Measurements from ENCODE around the gene CNDP1.

Gene CNDP1

GRCh38 chr18:74622072-74622471, 87.8 kb downstream of the CNDP1 start:
- TF ChIP-seq GATA2 (IDR thresholded peaks at IDR 0.05; ENCODE audit: low read depth, low read length): no peak
- no peak for TF ChIP-seq GATA3 (IDR thresholded peaks at IDR 0.05; ENCODE audit: low read depth, low read length)

DNA sequence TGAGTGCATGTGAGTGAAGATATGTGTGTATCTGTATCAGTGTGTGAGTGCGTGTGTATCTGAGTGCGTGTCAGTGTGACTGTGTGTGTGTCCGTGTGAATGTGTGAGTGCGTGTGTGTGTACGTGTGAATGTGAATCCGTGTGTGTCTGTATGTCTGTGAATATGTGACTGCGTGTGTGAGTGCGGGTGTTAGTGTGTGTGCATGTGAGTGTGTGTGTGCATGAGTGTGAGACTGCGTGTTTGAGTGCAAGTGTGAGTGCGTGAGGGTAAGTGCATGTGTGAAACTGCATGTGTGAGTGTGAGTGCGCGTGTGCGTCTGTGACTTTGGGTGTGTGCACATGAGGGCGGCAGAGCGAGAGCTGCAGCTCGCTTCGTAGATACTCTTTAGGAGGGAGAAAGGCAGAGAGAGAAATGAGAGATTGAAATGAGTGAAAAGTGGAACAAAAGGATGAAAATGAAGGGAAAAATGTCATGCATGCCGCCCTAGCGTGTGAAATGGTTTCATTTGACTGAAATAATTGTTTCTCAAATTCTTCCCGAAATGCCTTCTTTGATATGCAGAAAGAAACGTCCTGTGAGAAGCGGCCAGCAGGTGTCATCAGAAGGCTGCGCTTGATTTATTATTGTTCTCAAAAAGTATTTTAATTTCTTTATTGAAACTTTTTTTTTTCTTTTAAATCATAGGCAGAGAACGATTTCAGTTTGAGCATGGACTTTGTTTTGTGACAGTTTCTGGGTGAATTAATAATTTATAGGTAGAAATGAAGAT, 88.9 kb downstream of the CNDP1 start:
- TF ChIP-seq GATA3 (IDR thresholded peaks at IDR 0.05; ENCODE audit: low read depth, low read length) (no peak), GATA2 (IDR thresholded peaks at IDR 0.05; ENCODE audit: low read depth, low read length) (no peak)

DNA sequence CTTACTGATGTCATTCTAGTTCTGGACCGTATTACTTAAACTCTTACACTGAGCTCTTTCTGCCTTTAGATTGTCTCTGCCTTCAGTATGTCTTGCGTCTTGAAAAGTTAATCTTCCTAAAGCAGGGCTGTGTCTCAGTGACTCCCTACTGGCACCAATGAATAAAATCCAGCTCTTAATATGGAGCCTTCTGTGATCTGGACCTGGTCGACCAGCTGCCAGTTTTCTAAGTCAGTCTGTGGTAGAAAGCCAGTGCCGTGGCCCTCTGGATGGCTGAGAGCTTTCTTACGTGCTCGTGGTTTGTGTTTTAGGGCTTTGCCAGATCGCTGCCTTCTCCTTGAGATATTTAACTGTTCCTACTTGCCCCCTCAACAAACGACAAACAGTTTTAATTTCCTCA, 90.2 kb downstream of the CNDP1 start:
- TF ChIP-seq GATA3 (IDR thresholded peaks at IDR 0.05; ENCODE audit: low read depth, low read length) (no peak), GATA2 (IDR thresholded peaks at IDR 0.05; ENCODE audit: low read depth, low read length) (no peak)

- TF ChIP-seq GATA3 (IDR thresholded peaks at IDR 0.05; ENCODE audit: low read depth, low read length) (no peak), GATA2 (IDR thresholded peaks at IDR 0.05; ENCODE audit: low read depth, low read length) (no peak)
Measured at GRCh38 chr18:74625157-74625556, 90.9 kb downstream of the CNDP1 start.

DNA sequence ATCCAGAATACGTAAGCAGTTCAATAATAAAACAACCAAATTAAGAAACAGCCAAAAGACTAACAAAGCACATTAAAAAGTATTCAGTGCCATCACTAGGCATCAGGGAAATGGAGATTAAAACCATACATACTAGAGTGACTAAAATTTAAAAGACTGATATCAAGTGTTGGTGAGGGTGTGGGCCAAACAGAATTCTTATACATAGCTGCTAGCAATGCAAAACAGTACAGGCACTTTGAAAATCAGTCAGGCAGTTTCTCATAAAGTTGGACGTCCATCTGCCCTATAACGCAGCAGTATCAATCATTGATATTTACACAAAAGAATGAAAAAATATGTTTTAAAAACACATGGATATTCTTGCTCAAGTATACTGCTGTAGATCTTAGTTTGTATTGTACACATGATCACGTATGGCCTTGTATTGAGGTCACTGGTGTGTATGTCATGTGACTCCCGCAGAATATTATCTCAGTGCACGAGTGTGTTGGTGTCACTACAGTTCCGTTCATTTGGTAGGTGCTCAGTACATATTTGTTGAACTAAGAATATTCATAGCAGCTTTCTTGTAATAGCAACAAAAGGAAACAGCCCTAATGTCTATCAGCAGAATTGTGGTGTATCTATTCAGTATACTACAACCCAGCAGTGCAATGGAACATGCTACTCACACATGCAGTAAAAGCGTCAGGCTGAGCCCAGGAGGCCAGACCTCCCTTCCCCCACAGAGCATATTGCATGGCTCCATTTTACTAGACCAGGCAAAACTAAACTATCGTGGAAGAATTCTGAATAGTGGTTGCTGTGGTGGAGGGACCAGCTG, 92.0 kb downstream of the CNDP1 start:
- no peak for TF ChIP-seq GATA3 (IDR thresholded peaks at IDR 0.05; ENCODE audit: low read depth, low read length)
- TF ChIP-seq GATA2 (IDR thresholded peaks at IDR 0.05; ENCODE audit: low read depth, low read length): no peak

- TF ChIP-seq GATA3 (IDR thresholded peaks at IDR 0.05; ENCODE audit: low read depth, low read length): no peak
- TF ChIP-seq GATA2 (IDR thresholded peaks at IDR 0.05; ENCODE audit: low read depth, low read length): no peak
Measured at GRCh38 chr18:74630804-74631203, 96.5 kb downstream of the CNDP1 start.

DNA sequence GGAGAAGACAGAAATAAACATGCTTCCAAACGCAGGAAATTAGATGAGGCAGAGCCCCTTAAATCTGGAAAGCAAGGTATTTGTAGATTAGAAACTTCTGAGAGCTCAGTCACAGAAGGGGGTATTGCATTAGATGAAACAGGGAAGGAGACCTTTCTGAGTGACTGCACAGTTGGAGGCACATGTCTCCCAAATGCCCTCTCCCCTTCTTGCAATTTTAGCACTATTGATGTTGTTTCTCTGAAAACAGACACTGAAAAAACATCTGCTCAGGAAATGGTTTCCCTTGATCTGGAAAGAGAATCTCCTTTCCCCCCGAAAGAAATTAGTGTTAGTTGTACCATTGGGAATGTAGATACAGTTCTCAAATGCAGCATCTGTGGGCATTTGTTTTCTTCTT, 96.9 kb downstream of the CNDP1 start:
- TF ChIP-seq GATA3 (IDR thresholded peaks at IDR 0.05; ENCODE audit: low read depth, low read length): no peak
- no peak for TF ChIP-seq GATA2 (IDR thresholded peaks at IDR 0.05; ENCODE audit: low read depth, low read length)

- no peak for TF ChIP-seq GATA2 (IDR thresholded peaks at IDR 0.05; ENCODE audit: low read depth, low read length)
- TF ChIP-seq GATA3 (IDR thresholded peaks at IDR 0.05; ENCODE audit: low read depth, low read length): no peak
Measured at GRCh38 chr18:74631623-74632350, 97.5 kb downstream of the CNDP1 start.

DNA sequence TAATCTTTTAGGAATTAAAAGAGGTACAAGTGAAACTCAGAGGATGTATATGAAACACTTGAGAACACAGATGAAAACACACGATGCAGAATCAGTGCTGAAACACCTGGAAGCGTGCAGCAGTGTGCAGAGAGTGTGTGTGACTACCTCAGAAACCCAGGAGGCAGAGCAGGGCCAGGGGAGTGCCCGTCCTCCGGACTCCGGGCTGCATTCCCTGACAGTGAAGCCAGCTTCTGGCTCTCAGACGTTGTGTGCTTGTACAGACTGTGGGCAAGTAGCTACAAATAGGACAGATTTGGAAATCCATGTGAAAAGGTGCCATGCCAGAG, 98.0 kb downstream of the CNDP1 start:
- TF ChIP-seq GATA2 (IDR thresholded peaks at IDR 0.05; ENCODE audit: low read depth, low read length) (no peak), GATA3 (IDR thresholded peaks at IDR 0.05; ENCODE audit: low read depth, low read length) (no peak)

DNA sequence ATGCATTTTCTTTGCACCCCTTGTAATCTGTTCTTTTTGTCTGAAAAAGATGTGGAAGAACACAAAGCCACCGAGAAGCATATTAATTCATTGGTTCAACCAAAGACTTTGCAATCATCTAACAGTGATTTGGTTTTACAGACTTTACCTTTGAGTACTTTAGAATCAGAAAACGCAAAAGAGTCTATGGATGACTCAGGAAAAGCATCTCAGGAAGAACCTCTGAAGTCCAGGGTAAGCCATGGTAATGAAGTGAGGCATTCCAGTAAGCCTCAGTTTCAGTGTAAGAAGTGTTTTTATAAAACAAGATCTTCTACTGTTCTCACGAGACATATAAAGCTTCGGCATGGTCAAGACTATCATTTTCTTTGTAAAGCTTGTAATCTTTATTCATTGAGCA, 98.6 kb downstream of the CNDP1 start:
- no peak for TF ChIP-seq GATA2 (IDR thresholded peaks at IDR 0.05; ENCODE audit: low read depth, low read length)
- no peak for TF ChIP-seq GATA3 (IDR thresholded peaks at IDR 0.05; ENCODE audit: low read depth, low read length)

- TF ChIP-seq GATA3 (IDR thresholded peaks at IDR 0.05; ENCODE audit: low read depth, low read length): no peak
- TF ChIP-seq GATA2 (IDR thresholded peaks at IDR 0.05; ENCODE audit: low read depth, low read length): no peak
Measured at GRCh38 chr18:74633652-74634352, 99.5 kb downstream of the CNDP1 start.

- no peak for TF ChIP-seq GATA2 (IDR thresholded peaks at IDR 0.05; ENCODE audit: low read depth, low read length)
- no peak for TF ChIP-seq GATA3 (IDR thresholded peaks at IDR 0.05; ENCODE audit: low read depth, low read length)
Measured at GRCh38 chr18:74635224-74635975, 101.1 kb downstream of the CNDP1 start.

Data from SH-SY5Y (cell line).